ENCODE results near the gene DNM3. TPM values are rescaled to one million over a fixed set of nuclear protein-coding genes. Genes with fewer than 3 reads are reported as not detected.
"Not testable (repeated sequence)": the region's sequence is repeated elsewhere in the genome, so short reads cannot be mapped to it uniquely, and the experiment has no call there.

Gene DNM3
- total RNA-seq, 1 donor from 2014 or later = 2.1 TPM

- Mint-ChIP-seq H3K36me3 (ENCODE audit: low read depth) (no peaks in the 10 kb centered on the region), H3K9me3 (no peaks in the 10 kb centered on the region), H3K4me1 (no peaks in the 10 kb centered on the region), H3K27me3 (peaks cover 14% of the 10 kb centered on the region), H3K27ac (no peak overlapping the region), H3K4me3 (no peak overlapping the region)
- ChIA-PET POLR2A (no interaction called here), CTCF (no interaction called here)
- ATAC-seq (ENCODE audit: low read depth) (no peak), DNase-seq (no peak)
- intact Hi-C loops (cut with micrococcal nuclease) = no loop called here
- TF ChIP-seq, protein P1, sequence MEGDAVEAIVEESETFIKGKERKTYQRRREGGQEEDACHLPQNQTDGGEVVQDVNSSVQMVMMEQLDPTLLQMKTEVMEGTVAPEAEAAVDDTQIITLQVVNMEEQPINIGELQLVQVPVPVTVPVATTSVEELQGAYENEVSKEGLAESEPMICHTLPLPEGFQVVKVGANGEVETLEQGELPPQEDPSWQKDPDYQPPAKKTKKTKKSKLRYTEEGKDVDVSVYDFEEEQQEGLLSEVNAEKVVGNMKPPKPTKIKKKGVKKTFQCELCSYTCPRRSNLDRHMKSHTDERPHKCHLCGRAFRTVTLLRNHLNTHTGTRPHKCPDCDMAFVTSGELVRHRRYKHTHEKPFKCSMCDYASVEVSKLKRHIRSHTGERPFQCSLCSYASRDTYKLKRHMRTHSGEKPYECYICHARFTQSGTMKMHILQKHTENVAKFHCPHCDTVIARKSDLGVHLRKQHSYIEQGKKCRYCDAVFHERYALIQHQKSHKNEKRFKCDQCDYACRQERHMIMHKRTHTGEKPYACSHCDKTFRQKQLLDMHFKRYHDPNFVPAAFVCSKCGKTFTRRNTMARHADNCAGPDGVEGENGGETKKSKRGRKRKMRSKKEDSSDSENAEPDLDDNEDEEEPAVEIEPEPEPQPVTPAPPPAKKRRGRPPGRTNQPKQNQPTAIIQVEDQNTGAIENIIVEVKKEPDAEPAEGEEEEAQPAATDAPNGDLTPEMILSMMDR (IDR thresholded peaks at IDR 0.05) = no peak
Measured at GRCh38 chr1:172024516-172024915, 183.2 kb downstream of the DNM3 start.

DNA sequence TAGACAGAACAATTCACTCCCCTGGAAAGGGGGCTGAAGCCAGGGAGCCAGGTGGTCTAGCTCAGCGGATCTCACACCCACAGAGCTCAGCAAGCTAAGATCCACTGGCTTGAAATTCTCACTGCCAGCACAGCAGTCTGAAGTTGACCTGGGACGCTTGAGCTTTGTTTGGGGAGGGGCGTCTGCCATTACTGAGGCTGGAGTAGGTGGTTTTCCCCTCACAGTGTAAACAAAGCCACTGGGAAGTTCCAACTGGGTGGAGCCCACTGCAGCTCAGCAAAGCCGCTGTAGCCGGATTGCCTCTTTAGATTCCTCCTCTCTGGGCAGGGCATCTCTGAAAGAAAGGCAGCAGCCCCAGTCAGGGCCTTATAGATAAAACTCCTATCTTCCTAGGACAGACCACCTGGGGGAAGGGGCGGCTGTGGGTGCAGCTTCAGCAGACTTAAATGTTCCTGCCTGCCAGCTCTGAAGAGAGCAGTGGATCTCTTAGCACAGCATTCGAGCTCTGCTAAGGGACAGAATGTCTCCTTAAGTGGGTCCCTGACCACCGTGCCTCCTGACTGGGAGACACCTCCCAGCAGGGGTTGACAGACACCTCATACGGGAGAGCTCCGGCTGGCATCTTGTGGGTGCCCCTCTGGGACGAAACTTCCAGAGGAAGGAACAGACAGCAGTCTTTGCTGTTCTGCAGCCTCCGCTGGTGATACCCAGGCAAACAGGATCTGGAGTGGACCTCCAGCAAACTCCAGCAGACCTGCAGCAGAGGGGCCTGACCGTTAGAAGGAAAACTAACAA is 183.8 kb downstream of the DNM3 start:
- H3K27ac Mint-ChIP-seq; H3K36me3 Mint-ChIP-seq (ENCODE audit: low read depth); ATAC-seq (ENCODE audit: low read depth); CTCF ChIA-PET; POLR2A ChIA-PET; intact Hi-C loops (cut with micrococcal nuclease); DNase-seq; H3K4me3 Mint-ChIP-seq; H3K9me3 Mint-ChIP-seq; H3K4me1 Mint-ChIP-seq: not testable (repeated sequence)
- peaks cover 14% of the 10 kb centered on the region for H3K27me3 Mint-ChIP-seq

DNA sequence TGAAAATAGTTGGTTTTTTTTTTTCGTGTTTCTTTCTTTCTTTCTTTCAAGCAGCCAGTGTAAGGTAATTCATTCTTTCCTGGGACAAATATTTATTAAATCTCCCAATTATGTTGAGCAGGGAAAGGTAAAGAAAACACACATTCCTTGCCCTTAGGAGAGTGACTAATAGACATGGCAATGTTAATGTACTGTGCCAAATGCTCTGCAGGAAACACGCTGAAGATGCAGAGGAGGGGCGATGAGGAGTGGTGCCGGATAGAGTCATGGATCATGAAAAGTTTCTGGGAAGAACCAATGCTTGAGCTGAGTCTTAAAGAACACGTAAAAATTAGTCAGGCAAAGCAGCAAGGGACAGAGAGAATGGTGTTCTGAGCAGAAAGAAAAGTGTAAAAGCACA is 199.2 kb downstream of the DNM3 start:
- H3K4me1 Mint-ChIP-seq = no peaks in the 10 kb centered on the region
- intact Hi-C loops (cut with micrococcal nuclease) = no loop called here
- ATAC-seq (ENCODE audit: low read depth) (no peak), DNase-seq (no peak)
- H3K27ac Mint-ChIP-seq = no peak overlapping the region
- H3K27me3 Mint-ChIP-seq = no peaks in the 10 kb centered on the region
- no peak overlapping the region for H3K4me3 Mint-ChIP-seq
- POLR2A ChIA-PET = no interaction called here
- TF ChIP-seq, protein P1 (IDR thresholded peaks at IDR 0.05) = no peak
- H3K9me3 Mint-ChIP-seq = no peaks in the 10 kb centered on the region
- CTCF ChIA-PET = no interaction called here
- no peaks in the 10 kb centered on the region for H3K36me3 Mint-ChIP-seq (ENCODE audit: low read depth)

DNA sequence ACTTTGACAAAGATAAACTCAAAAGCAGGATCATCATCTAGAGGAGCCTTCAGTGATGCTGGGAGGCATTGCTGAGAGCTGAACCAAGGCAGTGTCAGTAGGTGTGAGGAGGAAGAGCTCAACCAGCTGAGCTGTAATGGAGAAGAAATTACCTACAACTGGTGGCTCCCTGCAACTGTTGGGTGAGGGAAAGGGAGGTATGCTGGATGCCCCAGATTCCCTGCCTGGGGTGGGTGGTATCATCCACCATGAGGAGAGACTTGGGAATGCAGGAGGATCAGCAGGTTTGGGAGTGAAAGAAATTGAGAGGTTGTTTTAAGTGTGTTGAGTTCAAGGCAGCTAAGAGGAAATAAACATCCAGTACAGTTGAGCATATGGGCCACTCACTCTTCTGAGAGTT is 199.8 kb downstream of the DNM3 start:
- Mint-ChIP-seq H3K36me3 (ENCODE audit: low read depth) (no peaks in the 10 kb centered on the region), H3K27ac (no peak overlapping the region), H3K9me3 (no peaks in the 10 kb centered on the region), H3K27me3 (no peaks in the 10 kb centered on the region), H3K4me1 (no peaks in the 10 kb centered on the region), H3K4me3 (no peak overlapping the region)
- ATAC-seq (ENCODE audit: low read depth) (no peak), DNase-seq (no peak)
- ChIA-PET CTCF (no interaction called here), POLR2A (no interaction called here)
- TF ChIP-seq, protein P1 (IDR thresholded peaks at IDR 0.05) = no peak
- intact Hi-C loops (cut with micrococcal nuclease) = no loop called here

DNA sequence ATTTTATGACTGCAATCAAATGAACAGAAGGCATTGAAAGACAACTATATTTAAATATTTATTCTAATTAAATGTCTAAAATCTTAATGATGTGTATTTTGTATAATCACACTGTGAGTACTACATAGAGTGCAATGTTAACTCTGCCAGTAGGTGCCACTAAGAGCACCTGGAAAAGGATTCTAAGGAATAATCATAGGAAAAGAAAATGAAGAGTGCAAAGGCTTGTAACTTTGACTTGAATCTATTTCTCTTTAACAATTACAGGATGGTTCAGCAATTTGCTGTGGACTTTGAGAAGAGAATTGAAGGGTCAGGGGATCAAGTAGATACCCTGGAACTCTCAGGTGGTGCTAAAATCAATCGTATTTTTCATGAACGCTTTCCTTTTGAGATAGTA is 200.4 kb downstream of the DNM3 start:
- ChIA-PET CTCF (no interaction called here), POLR2A (no interaction called here)
- DNase-seq (no peak), ATAC-seq (ENCODE audit: low read depth) (no peak)
- Mint-ChIP-seq H3K4me1 (no peaks in the 10 kb centered on the region), H3K9me3 (no peaks in the 10 kb centered on the region), H3K27ac (no peak overlapping the region), H3K36me3 (ENCODE audit: low read depth) (no peaks in the 10 kb centered on the region), H3K27me3 (no peaks in the 10 kb centered on the region), H3K4me3 (no peak overlapping the region)
- intact Hi-C loops (cut with micrococcal nuclease) = no loop called here
- TF ChIP-seq, protein P1 (IDR thresholded peaks at IDR 0.05) = no peak

DNA sequence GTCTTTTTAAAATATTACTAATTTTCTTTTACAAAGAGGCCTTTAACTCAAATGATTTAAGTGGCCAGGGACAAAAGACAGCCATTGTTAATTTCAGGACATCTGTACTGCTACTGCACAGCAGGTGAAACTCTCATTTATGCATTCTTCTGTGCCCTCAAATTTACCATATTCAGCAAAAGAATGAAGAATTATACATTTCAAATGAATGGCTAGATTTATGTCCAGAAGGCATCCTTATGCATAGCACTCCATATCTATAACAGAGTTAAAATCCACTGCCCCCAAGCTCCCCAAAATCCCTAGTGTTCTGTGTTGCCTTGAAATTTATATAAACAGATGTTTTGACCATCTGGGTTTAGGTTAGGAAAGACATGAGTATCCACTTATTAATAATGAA is 202.6 kb downstream of the DNM3 start:
- POLR2A ChIA-PET = no interaction called here
- no peak for DNase-seq
- Mint-ChIP-seq H3K4me1 (no peaks in the 10 kb centered on the region), H3K4me3 (no peak overlapping the region), H3K9me3 (no peaks in the 10 kb centered on the region), H3K27me3 (no peaks in the 10 kb centered on the region), H3K27ac (no peak overlapping the region), H3K36me3 (ENCODE audit: low read depth) (no peaks in the 10 kb centered on the region)
- CTCF ChIA-PET = no interaction called here
- intact Hi-C loops (cut with micrococcal nuclease) = no loop called here
- TF ChIP-seq, protein P1 (IDR thresholded peaks at IDR 0.05) = no peak
- ATAC-seq (ENCODE audit: low read depth) = no peak
